Stimulated activated CD4-positive, alpha-beta T cell treated with anti-CD3 and anti-CD28 coated beads, Interleukin-1b, Interleukin-23, amount 100 ng/mL, for 48 hours (primary cell): Measurements from ENCODE around the gene CCDC97.

ENCODE experiments used
- DNase-seq: peaks from one replicate; pipeline ENCODE4 v3.0.0-alpha.2; 2020

The CCDC97 gene

GRCh38 chr19:41299046-41299754, 10.8 kb upstream of the CCDC97 start:
- no peak for DNase-seq

GRCh38 chr19:41299755-41300089, 10.2 kb upstream of the CCDC97 start:
- no peak for DNase-seq

GRCh38 chr19:41300555-41300954, 9.4 kb upstream of the CCDC97 start:
- no peak for DNase-seq

- peak; percentile 70 for DNase-seq
These were observed 7.2 kb upstream of the CCDC97 start for GRCh38 chr19:41302624-41303351.

GRCh38 chr19:41303954-41304353, 6.0 kb upstream of the CCDC97 start:
- no peak for DNase-seq

- no peak for DNase-seq
These were observed 5.1 kb upstream of the CCDC97 start for GRCh38 chr19:41304706-41305483.

GRCh38 chr19:41305927-41306793, 3.8 kb upstream of the CCDC97 start:
- DNase-seq = no peak

- DNase-seq = no peak
These were observed 2.7 kb upstream of the CCDC97 start for GRCh38 chr19:41307090-41307875.

- no peak for DNase-seq
These were observed 2.0 kb upstream of the CCDC97 start for GRCh38 chr19:41307954-41308449.

GRCh38 chr19:41308450-41309179, 1.4 kb upstream of the CCDC97 start:
- DNase-seq = peak; percentile 90

GRCh38 chr19:41309180-41310032, 566 bp upstream of the CCDC97 start:
- no peak for DNase-seq

GRCh38 chr19:41311072-41311471, 1.1 kb downstream of the CCDC97 start:
- DNase-seq = no peak

GRCh38 chr19:41311613-41312012, 1.6 kb downstream of the CCDC97 start:
- no peak for DNase-seq

- DNase-seq = no peak
These were observed 6.4 kb downstream of the CCDC97 start for GRCh38 chr19:41316306-41316920.

GRCh38 chr19:41318696-41319499, 8.9 kb downstream of the CCDC97 start:
- DNase-seq = no peak

- DNase-seq = no peak
These were observed 9.7 kb downstream of the CCDC97 start for GRCh38 chr19:41319500-41320184.

GRCh38 chr19:41320185-41320518, 10.2 kb downstream of the CCDC97 start:
- no peak for DNase-seq

GRCh38 chr19:41320568-41320967, 10.6 kb downstream of the CCDC97 start:
- DNase-seq = no peak
